ENCODE data around the gene NDUFA13.

NDUFA13 gene

GRCh38 chr19:19488875-19489690 lies 26.9 kb upstream of the NDUFA13 start:
- peak; percentile 75 to 84 (median 83) for DNase-seq (ENCODE audit: low read depth in 2 of 3, low spot score in 1 of 3)

GRCh38 chr19:19489804-19490204 lies 26.2 kb upstream of the NDUFA13 start:
- no peak for DNase-seq (ENCODE audit: low read depth in 2 of 3, low spot score in 1 of 3)

GRCh38 chr19:19490214-19490968 lies 25.6 kb upstream of the NDUFA13 start:
- peak; percentile 68 to 88 (median 76) for DNase-seq (ENCODE audit: low read depth in 2 of 3, low spot score in 1 of 3)

GRCh38 chr19:19491321-19492025 lies 24.6 kb upstream of the NDUFA13 start:
- no peak for DNase-seq (ENCODE audit: low read depth in 2 of 3, low spot score in 1 of 3)

GRCh38 chr19:19492026-19492610 lies 23.9 kb upstream of the NDUFA13 start:
- DNase-seq (ENCODE audit: low read depth in 2 of 3, low spot score in 1 of 3), result no peak

- no peak for DNase-seq (ENCODE audit: low read depth in 2 of 3, low spot score in 1 of 3)
Measured at GRCh38 chr19:19493841-19494546, 22.0 kb upstream of the NDUFA13 start.

- no peak for DNase-seq (ENCODE audit: low read depth in 2 of 3, low spot score in 1 of 3)
Measured at GRCh38 chr19:19495614-19496603, 20.1 kb upstream of the NDUFA13 start.

GRCh38 chr19:19498255-19498991 lies 17.6 kb upstream of the NDUFA13 start:
- no peak for DNase-seq (ENCODE audit: low read depth in 2 of 3, low spot score in 1 of 3)

- DNase-seq (ENCODE audit: low read depth in 2 of 3, low spot score in 1 of 3), result no peak
Measured at GRCh38 chr19:19499272-19499995, 16.6 kb upstream of the NDUFA13 start.

GRCh38 chr19:19500975-19501644 lies 14.9 kb upstream of the NDUFA13 start:
- DNase-seq (ENCODE audit: low read depth in 2 of 3, low spot score in 1 of 3), result no peak

GRCh38 chr19:19501798-19502197 lies 14.2 kb upstream of the NDUFA13 start:
- no peak for DNase-seq (ENCODE audit: low read depth in 2 of 3, low spot score in 1 of 3)

- DNase-seq (ENCODE audit: low read depth in 2 of 3, low spot score in 1 of 3), result no peak
Measured at GRCh38 chr19:19502281-19502680, 13.7 kb upstream of the NDUFA13 start.

GRCh38 chr19:19502808-19503602 lies 13.0 kb upstream of the NDUFA13 start:
- no peak for DNase-seq (ENCODE audit: low read depth in 2 of 3, low spot score in 1 of 3)

- DNase-seq (ENCODE audit: low read depth in 2 of 3, low spot score in 1 of 3), result no peak
Measured at GRCh38 chr19:19504754-19505668, 11.0 kb upstream of the NDUFA13 start.

- DNase-seq (ENCODE audit: low read depth in 2 of 3, low spot score in 1 of 3), result no peak
Measured at GRCh38 chr19:19505669-19506326, 10.2 kb upstream of the NDUFA13 start.

All from stimulated activated CD4-positive, alpha-beta T cell treated with anti-CD3 and anti-CD28 coated beads, Interleukin-12 subunit alpha, Interleukin-12 subunit beta, amount 100 ng/mL, for 48 hours (primary cell).